WTC11 (cell line): ENCODE results near the gene ISG20L2. TPM values are rescaled to one million over a fixed set of nuclear protein-coding genes. Genes with fewer than 3 reads are reported as not detected.

Experiments used
- AFF4 ChIP-seq: sonication (generic); formaldehyde crosslinking; IDR thresholded peaks from 2 replicates; pipeline ENCODE4 v1.8.1; 2023; ENCODE audit warnings: mild to moderate bottlenecking, missing genetic modification reagents, borderline replicate concordance
- AR ChIP-seq: fragments of 250-450 bp; sonication (Bioruptor Pico); IDR thresholded peaks from 2 replicates; pipeline ENCODE4 v1.9.0; 2021; ENCODE audit warnings: mild to moderate bottlenecking
- CREM ChIP-seq: sonication (generic); formaldehyde crosslinking; IDR thresholded peaks from 2 replicates; pipeline ENCODE4 v1.8.1; 2022; ENCODE audit warnings: mild to moderate bottlenecking, missing genetic modification reagents, moderate library complexity
- ETV6 ChIP-seq: sonication (generic); formaldehyde crosslinking; IDR thresholded peaks from 2 replicates; pipeline ENCODE4 v1.8.1; 2022; ENCODE audit warnings: mild to moderate bottlenecking, missing genetic modification reagents
- FOXK1 ChIP-seq: sonication (generic); formaldehyde crosslinking; IDR thresholded peaks from 2 replicates; pipeline ENCODE4 v1.8.0; 2022; ENCODE audit warnings: mild to moderate bottlenecking, moderate library complexity, missing genetic modification reagents
- FOXP1 ChIP-seq: sonication (generic); formaldehyde crosslinking; IDR thresholded peaks from 2 replicates; pipeline ENCODE4 v1.8.0; 2022; ENCODE audit warnings: missing genetic modification reagents, mild to moderate bottlenecking, moderate library complexity, borderline replicate concordance
- JUN ChIP-seq: sonication (generic); formaldehyde crosslinking; IDR thresholded peaks from 2 replicates; pipeline ENCODE4 v1.8.0; 2023; ENCODE audit warnings: mild to moderate bottlenecking, missing genetic modification reagents
- MAX ChIP-seq: sonication (generic); formaldehyde crosslinking; IDR thresholded peaks from 2 replicates; pipeline ENCODE4 v1.8.0; 2022; ENCODE audit warnings: mild to moderate bottlenecking, missing genetic modification reagents
- NFE2L1 ChIP-seq: sonication (generic); formaldehyde crosslinking; IDR thresholded peaks from 2 replicates; pipeline ENCODE4 v1.8.1; 2023; ENCODE audit warnings: missing genetic modification reagents
- RELA ChIP-seq: sonication (generic); formaldehyde crosslinking; IDR thresholded peaks from 2 replicates; pipeline ENCODE4 v1.8.1; 2022; ENCODE audit warnings: missing genetic modification reagents, mild to moderate bottlenecking, borderline replicate concordance
- SMAD3 ChIP-seq: sonication (generic); formaldehyde crosslinking; IDR thresholded peaks from 2 replicates; pipeline ENCODE4 v1.8.0; 2022; ENCODE audit warnings: missing genetic modification reagents, mild to moderate bottlenecking, borderline replicate concordance
- SP1 ChIP-seq: sonication (generic); formaldehyde crosslinking; conservative IDR thresholded peaks from 2 replicates; pipeline ENCODE4 v1.8.1; 2022; ENCODE audit warnings: missing genetic modification reagents
- ZNF232 ChIP-seq: sonication (generic); formaldehyde crosslinking; IDR thresholded peaks from 2 replicates; pipeline ENCODE4 v1.8.0; 2022; ENCODE audit warnings: mild to moderate bottlenecking, missing genetic modification reagents
- ZNF263 ChIP-seq: sonication (generic); formaldehyde crosslinking; IDR thresholded peaks from 2 replicates; pipeline ENCODE4 v1.8.1; 2022; ENCODE audit warnings: low read depth, mild to moderate bottlenecking, moderate library complexity, missing genetic modification reagents
- total RNA-seq: library from RNA; stranded (reverse); gene quantifications from 3 replicates; pipeline ENCODE4 v1.2.3, GENCODE V29; 2021
- TF ChIP-seq, protein P1 (sequence below): sonication (generic); formaldehyde crosslinking; IDR thresholded peaks from 2 replicates; pipeline ENCODE4 v1.8.1; 2023; ENCODE audit warnings: mild to moderate bottlenecking, missing genetic modification reagents
- TF ChIP-seq, protein P2 (sequence below): sonication (generic); formaldehyde crosslinking; IDR thresholded peaks from 2 replicates; pipeline ENCODE4 v1.8.1; 2023; ENCODE audit warnings: mild to moderate bottlenecking, missing genetic modification reagents
- TF ChIP-seq, protein P3 (sequence below): sonication (generic); formaldehyde crosslinking; IDR thresholded peaks from 2 replicates; pipeline ENCODE4 v1.8.0; 2023; ENCODE audit warnings: mild to moderate bottlenecking, missing genetic modification reagents
- TF ChIP-seq, protein P4 (sequence below): sonication (generic); formaldehyde crosslinking; IDR thresholded peaks from 2 replicates; pipeline ENCODE4 v1.8.1; 2023; ENCODE audit warnings: mild to moderate bottlenecking, moderate library complexity, missing genetic modification reagents
- TF ChIP-seq, protein P5 (sequence below): sonication (generic); formaldehyde crosslinking; IDR thresholded peaks from 2 replicates; pipeline ENCODE4 v1.8.1; 2022; ENCODE audit warnings: low read depth, missing genetic modification reagents, borderline replicate concordance
- TF ChIP-seq, protein P6 (sequence below): fragments of 250-450 bp; sonication (Bioruptor Pico); IDR thresholded peaks from 2 replicates; pipeline ENCODE4 v1.9.0; 2021; ENCODE audit warnings: moderate library complexity, mild to moderate bottlenecking, inconsistent platforms, borderline replicate concordance

The ISG20L2 gene
- total RNA-seq, 1 experiment from 2014 or later: 43.8 TPM

DNA sequence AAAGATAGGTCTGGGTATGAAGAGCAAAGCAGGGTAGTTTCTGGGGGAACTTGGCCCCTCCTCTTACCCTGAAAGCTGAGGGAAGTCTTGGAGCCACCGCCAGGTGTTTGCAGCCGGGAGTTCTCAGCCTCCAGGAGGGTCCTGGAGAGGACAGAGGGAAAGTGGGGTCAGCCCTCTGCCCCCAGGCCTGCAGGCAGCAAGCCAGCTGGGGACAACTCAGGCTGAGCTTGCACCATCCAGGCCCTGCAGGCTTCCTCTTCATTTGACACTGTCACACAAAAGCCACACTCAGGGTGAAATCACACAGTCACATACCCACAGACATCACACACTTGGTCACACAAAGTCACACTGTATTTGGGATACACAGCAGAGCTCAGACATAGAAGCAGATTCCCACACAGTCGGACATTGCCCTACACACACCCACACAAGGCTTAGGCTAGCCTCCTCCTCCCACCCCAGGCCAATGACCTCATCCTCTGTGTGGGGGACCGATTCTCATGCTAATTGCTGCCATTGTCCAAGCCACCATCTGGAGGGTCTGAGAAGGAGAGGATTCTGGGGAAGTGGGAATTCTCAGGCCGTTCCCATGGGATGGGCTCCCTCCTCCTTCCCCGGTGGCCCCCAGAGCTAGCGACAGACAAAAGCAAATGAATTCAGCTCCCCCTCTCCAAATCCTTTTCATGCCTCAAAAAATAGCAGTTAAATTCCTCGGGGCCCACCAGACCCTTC is 55.0 kb downstream of the ISG20L2 start (continued):
- TF ChIP-seq ZNF232 (CRISPR knock-in tag) (0 out of 2 replicates have a peak, but pooled peaks have one; percentile 37), NFE2L1 (CRISPR knock-in tag) (no peak), AFF4 (CRISPR knock-in tag) (no peak), FOXK1 (CRISPR knock-in tag) (peak; percentile 83), JUN (CRISPR knock-in tag) (peak; percentile 95), MAX (CRISPR knock-in tag) (peak; percentile 71), ETV6 (peak; percentile 89), ZNF263 (no peak), SP1 (CRISPR knock-in tag) (peak; percentile 79), RELA (CRISPR knock-in tag) (no peak), FOXP1 (CRISPR knock-in tag) (0 out of 2 replicates have a peak, but pooled peaks have one; percentile 39), SMAD3 (CRISPR knock-in tag) (0 out of 2 replicates have a peak, but pooled peaks have one; percentile 11), CREM (no peak), AR (peak; percentile 64; the same call in 1 of the 2 replicates)
- TF ChIP-seq, protein P1, sequence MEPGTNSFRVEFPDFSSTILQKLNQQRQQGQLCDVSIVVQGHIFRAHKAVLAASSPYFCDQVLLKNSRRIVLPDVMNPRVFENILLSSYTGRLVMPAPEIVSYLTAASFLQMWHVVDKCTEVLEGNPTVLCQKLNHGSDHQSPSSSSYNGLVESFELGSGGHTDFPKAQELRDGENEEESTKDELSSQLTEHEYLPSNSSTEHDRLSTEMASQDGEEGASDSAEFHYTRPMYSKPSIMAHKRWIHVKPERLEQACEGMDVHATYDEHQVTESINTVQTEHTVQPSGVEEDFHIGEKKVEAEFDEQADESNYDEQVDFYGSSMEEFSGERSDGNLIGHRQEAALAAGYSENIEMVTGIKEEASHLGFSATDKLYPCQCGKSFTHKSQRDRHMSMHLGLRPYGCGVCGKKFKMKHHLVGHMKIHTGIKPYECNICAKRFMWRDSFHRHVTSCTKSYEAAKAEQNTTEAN (CRISPR knock-in tag): peak; percentile 70; the same call in 1 of the 2 replicates
- TF ChIP-seq, protein P2, sequence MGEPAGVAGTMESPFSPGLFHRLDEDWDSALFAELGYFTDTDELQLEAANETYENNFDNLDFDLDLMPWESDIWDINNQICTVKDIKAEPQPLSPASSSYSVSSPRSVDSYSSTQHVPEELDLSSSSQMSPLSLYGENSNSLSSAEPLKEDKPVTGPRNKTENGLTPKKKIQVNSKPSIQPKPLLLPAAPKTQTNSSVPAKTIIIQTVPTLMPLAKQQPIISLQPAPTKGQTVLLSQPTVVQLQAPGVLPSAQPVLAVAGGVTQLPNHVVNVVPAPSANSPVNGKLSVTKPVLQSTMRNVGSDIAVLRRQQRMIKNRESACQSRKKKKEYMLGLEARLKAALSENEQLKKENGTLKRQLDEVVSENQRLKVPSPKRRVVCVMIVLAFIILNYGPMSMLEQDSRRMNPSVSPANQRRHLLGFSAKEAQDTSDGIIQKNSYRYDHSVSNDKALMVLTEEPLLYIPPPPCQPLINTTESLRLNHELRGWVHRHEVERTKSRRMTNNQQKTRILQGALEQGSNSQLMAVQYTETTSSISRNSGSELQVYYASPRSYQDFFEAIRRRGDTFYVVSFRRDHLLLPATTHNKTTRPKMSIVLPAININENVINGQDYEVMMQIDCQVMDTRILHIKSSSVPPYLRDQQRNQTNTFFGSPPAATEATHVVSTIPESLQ (CRISPR knock-in tag): no peak
- TF ChIP-seq, protein P3, sequence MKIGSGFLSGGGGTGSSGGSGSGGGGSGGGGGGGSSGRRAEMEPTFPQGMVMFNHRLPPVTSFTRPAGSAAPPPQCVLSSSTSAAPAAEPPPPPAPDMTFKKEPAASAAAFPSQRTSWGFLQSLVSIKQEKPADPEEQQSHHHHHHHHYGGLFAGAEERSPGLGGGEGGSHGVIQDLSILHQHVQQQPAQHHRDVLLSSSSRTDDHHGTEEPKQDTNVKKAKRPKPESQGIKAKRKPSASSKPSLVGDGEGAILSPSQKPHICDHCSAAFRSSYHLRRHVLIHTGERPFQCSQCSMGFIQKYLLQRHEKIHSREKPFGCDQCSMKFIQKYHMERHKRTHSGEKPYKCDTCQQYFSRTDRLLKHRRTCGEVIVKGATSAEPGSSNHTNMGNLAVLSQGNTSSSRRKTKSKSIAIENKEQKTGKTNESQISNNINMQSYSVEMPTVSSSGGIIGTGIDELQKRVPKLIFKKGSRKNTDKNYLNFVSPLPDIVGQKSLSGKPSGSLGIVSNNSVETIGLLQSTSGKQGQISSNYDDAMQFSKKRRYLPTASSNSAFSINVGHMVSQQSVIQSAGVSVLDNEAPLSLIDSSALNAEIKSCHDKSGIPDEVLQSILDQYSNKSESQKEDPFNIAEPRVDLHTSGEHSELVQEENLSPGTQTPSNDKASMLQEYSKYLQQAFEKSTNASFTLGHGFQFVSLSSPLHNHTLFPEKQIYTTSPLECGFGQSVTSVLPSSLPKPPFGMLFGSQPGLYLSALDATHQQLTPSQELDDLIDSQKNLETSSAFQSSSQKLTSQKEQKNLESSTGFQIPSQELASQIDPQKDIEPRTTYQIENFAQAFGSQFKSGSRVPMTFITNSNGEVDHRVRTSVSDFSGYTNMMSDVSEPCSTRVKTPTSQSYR (CRISPR knock-in tag): 0 out of 2 replicates have a peak, but pooled peaks have one; percentile 78
- TF ChIP-seq, protein P4, sequence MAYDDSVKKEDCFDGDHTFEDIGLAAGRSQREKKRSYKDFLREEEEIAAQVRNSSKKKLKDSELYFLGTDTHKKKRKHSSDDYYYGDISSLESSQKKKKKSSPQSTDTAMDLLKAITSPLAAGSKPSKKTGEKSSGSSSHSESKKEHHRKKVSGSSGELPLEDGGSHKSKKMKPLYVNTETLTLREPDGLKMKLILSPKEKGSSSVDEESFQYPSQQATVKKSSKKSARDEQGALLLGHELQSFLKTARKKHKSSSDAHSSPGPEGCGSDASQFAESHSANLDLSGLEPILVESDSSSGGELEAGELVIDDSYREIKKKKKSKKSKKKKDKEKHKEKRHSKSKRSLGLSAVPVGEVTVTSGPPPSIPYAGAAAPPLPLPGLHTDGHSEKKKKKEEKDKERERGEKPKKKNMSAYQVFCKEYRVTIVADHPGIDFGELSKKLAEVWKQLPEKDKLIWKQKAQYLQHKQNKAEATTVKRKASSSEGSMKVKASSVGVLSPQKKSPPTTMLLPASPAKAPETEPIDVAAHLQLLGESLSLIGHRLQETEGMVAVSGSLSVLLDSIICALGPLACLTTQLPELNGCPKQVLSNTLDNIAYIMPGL (CRISPR knock-in tag): no peak
- TF ChIP-seq, protein P5, sequence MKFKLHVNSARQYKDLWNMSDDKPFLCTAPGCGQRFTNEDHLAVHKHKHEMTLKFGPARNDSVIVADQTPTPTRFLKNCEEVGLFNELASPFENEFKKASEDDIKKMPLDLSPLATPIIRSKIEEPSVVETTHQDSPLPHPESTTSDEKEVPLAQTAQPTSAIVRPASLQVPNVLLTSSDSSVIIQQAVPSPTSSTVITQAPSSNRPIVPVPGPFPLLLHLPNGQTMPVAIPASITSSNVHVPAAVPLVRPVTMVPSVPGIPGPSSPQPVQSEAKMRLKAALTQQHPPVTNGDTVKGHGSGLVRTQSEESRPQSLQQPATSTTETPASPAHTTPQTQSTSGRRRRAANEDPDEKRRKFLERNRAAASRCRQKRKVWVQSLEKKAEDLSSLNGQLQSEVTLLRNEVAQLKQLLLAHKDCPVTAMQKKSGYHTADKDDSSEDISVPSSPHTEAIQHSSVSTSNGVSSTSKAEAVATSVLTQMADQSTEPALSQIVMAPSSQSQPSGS (CRISPR knock-in tag): no peak
- TF ChIP-seq, protein P6, sequence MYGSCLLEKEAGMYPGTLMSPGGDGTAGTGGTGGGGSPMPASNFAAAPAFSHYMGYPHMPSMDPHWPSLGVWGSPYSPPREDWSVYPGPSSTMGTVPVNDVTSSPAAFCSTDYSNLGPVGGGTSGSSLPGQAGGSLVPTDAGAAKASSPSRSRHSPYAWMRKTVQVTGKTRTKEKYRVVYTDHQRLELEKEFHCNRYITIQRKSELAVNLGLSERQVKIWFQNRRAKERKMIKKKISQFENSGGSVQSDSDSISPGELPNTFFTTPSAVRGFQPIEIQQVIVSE: no peak
